CD14-positive monocyte (primary cell): ENCODE data around the gene TUNAR. TPM values are rescaled to one million over a fixed set of nuclear protein-coding genes. Genes with fewer than 3 reads are reported as not detected.

Experiments
- DNase-seq, 3 donors: peaks; one replicate each; pipeline ENCODE4 v3.0.0-alpha.2; 2011 to 2022
- H2AFZ ChIP-seq: 2 replicates; pipeline ENCODE4 v1.6.0; 2012; ENCODE audit warnings: mild to moderate bottlenecking, low read depth, low read length, inconsistent platforms; ENCODE audit not compliant: insufficient read depth, poor library complexity, severe bottlenecking
- H3K27ac ChIP-seq, 2 donors: 1 replicate in 1 of 2; 2 replicates in 1 of 2; pipeline ENCODE4 v1.5.1; 2012 to 2013; ENCODE audit warnings: low read length in 2 of 2, control low read depth in 1 of 2, inconsistent platforms in 1 of 2, low read depth in 1 of 2, mild to moderate bottlenecking in 1 of 2
- H3K27me3 ChIP-seq, 2 donors: one replicate each; pipeline versions ENCODE4 v1.6.0 to v1.6.1; 2011 to 2013; ENCODE audit warnings: low read length in 2 of 2; ENCODE audit not compliant: control insufficient read depth in 2 of 2, insufficient read depth in 2 of 2
- H3K36me3 ChIP-seq, 2 donors: replicated peaks in 1 of 2; 1 replicate in 1 of 2; 2 replicates in 1 of 2; pipeline versions ENCODE4 v1.5.1 to v1.6.1; 2012 to 2013; ENCODE audit warnings: low read length in 2 of 2, control low read depth in 1 of 2, inconsistent platforms in 1 of 2, mild to moderate bottlenecking in 1 of 2; ENCODE audit not compliant: insufficient read depth in 2 of 2, control insufficient read depth in 1 of 2
- H3K4me1 ChIP-seq, 2 donors: 1 replicate in 1 of 2; 2 replicates in 1 of 2; pipeline versions ENCODE4 v1.5.1 to v1.6.1; 2012 to 2013; ENCODE audit warnings: low read length in 2 of 2, control low read depth in 1 of 2, inconsistent platforms in 1 of 2, mild to moderate bottlenecking in 1 of 2, moderate library complexity in 1 of 2; ENCODE audit not compliant: insufficient read depth in 2 of 2, control insufficient read depth in 1 of 2
- H3K4me2 ChIP-seq: replicated peaks from 2 replicates; pipeline ENCODE3; 2012; ENCODE audit warnings: low read length, moderate library complexity, mild to moderate bottlenecking; ENCODE audit not compliant: poor library complexity, severe bottlenecking; ENCODE audit errors: extremely low read depth
- H3K4me3 ChIP-seq, 3 experiments: fragments of 200-600 bp in 1 of 3; sonication (generic) in 1 of 3; replicated peaks in 1 of 3; 1 replicate in 2 of 3; 2 replicates in 1 of 3; pipeline ENCODE4 v1.5.1; 2011 to 2013; ENCODE audit warnings: low read length in 3 of 3, mild to moderate bottlenecking in 3 of 3, control low read depth in 2 of 3, low read depth in 2 of 3, inconsistent platforms in 1 of 3, moderate library complexity in 1 of 3
- H3K79me2 ChIP-seq: 2 replicates; pipeline ENCODE4 v1.6.0; 2012; ENCODE audit warnings: mild to moderate bottlenecking, control low read depth, inconsistent platforms, low read length, moderate library complexity; ENCODE audit not compliant: insufficient read depth
- H3K9ac ChIP-seq: 2 replicates; pipeline ENCODE4 v1.6.0; 2017; ENCODE audit warnings: low read length, mild to moderate bottlenecking; ENCODE audit not compliant: insufficient read depth, poor library complexity, severe bottlenecking
- H3K9me3 ChIP-seq, 2 donors: replicated peaks in 1 of 2; 1 replicate in 1 of 2; 2 replicates in 1 of 2; pipeline versions ENCODE4 v1.5.1 to v1.6.1; 2012 to 2013; ENCODE audit warnings: low read length in 2 of 2, control low read depth in 1 of 2; ENCODE audit not compliant: control insufficient read depth in 1 of 2, insufficient read depth in 1 of 2
- H4K20me1 ChIP-seq: 2 replicates; pipeline ENCODE4 v1.6.0; 2012; ENCODE audit warnings: mild to moderate bottlenecking, low read length, control low read depth, moderate library complexity; ENCODE audit not compliant: insufficient read depth
- H3K27ac Mint-ChIP-seq, 7 donors: one replicate each; pipeline ENCODE4 v1.8.0; 2020; ENCODE audit warnings: mild to moderate bottlenecking in 7 of 7, mixed read lengths in 7 of 7, moderate library complexity in 6 of 7, inconsistent platforms in 2 of 7
- H3K27me3 Mint-ChIP-seq, 3 donors: one replicate each; pipeline ENCODE4 v1.8.0; 2021 to 2022; ENCODE audit warnings: low read depth in 3 of 3, mild to moderate bottlenecking in 3 of 3, mixed read lengths in 3 of 3, moderate library complexity in 3 of 3, inconsistent platforms in 1 of 3
- H3K36me3 Mint-ChIP-seq, 2 donors: one replicate each; pipeline ENCODE4 v1.8.0; 2020; ENCODE audit warnings: mixed read lengths in 2 of 2, inconsistent platforms in 1 of 2, mild to moderate bottlenecking in 1 of 2
- H3K4me1 Mint-ChIP-seq: one replicate; pipeline ENCODE4 v1.8.0; 2020; ENCODE audit warnings: mild to moderate bottlenecking, mixed read lengths
- H3K4me3 Mint-ChIP-seq, 2 donors: one replicate each; pipeline ENCODE4 v1.8.0; 2020; ENCODE audit warnings: mild to moderate bottlenecking in 2 of 2, mixed read lengths in 2 of 2, moderate library complexity in 1 of 2
- H3K9me3 Mint-ChIP-seq, 7 donors: one replicate each; pipeline ENCODE4 v1.8.0; 2020 to 2022; ENCODE audit warnings: mixed read lengths in 7 of 7, mild to moderate bottlenecking in 6 of 7, moderate library complexity in 6 of 7, inconsistent platforms in 2 of 7
- WGBS: methylation state at CpG from one replicate; pipeline ENCODE4 v1.1.5; 2013; ENCODE audit warnings: missing lambda C conversion rate; ENCODE audit not compliant: insufficient coverage; 5-methylcytosine and 5-hydroxymethylcytosine counted together
- intact Hi-C, 2 donors: fragments of 100-400 bp; cut with micrococcal nuclease; formaldehyde crosslinking; loops; one replicate each; pipeline versions ENCODE4 v1.15.0 to v1.15.1; 2023
- polyA plus RNA-seq, 3 donors: library from polyadenylated mRNA; depleted of rRNA in 1 of 3; unstranded in 2 of 3; stranded (reverse) in 1 of 3; fragments of 300-500 nt in 2 of 3; fragments of >200 nt in 1 of 3; fragmentation: Illumina TruSeq in 2 of 3; gene quantifications; 1 replicate in 2 of 3; 2 replicates in 1 of 3; pipeline ENCODE4 v1.2.3, GENCODE V29; 2012 to 2021
- TF ChIP-seq, protein P1 (sequence below): fragments of 200-600 bp; IDR thresholded peaks from one replicate; pipeline ENCODE4 v1.8.0; 2022; ENCODE audit warnings: antibody characterized with exemption, mild to moderate bottlenecking

Gene TUNAR
- polyA plus RNA-seq, 3 donors, result not detected

DNA sequence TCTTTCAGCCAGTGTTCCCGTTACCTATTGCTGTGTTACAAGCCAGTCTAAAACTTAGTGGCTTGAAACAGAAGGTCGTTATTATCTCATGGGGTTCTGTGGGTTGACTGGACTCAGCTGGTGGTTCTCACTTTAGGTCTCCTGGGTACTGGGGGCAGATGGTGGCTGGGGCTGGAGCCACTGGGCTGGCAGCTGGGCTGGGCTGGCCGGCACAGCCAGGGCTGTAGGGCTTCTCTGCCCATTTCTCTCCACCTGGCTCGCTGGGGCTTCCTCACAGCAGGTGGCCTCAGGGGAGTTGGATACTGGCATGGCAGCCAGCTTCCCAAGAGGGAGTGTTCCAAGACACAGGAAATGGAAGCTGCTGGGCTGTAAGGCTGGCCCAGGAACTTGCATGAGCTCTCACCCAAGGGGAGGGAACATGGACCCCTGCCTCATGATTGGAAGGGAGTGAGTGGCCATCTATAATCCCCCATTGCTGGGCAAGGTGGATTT is 27.0 kb downstream of the TUNAR start:
- peaks cover 0 to 2% (median 0%) of the 10 kb centered on the region in 7 donors for H3K9me3 Mint-ChIP-seq
- Histone ChIP-seq H3K9ac (no peak overlapping the region), H3K9me3 (no peaks in the 10 kb centered on the region), H3K4me1 (no peaks in the 10 kb centered on the region), H2AFZ (no peak overlapping the region), H3K79me2 (no peaks in the 10 kb centered on the region), H3K27ac (no peak overlapping the region), H4K20me1 (no peaks in the 10 kb centered on the region), H3K36me3 (no peaks in the 10 kb centered on the region), H3K4me3 (no peak overlapping the region), H3K4me2 (no peak overlapping the region), H3K27me3 (no peaks in the 10 kb centered on the region)
- H3K27me3 Mint-ChIP-seq, result peaks cover 2 to 3% (median 2%) of the 10 kb centered on the region in 3 donors
- no peak for DNase-seq
- no peaks in the 10 kb centered on the region for H3K36me3 Mint-ChIP-seq
- H3K4me1 Mint-ChIP-seq, result no peaks in the 10 kb centered on the region
- TF ChIP-seq, protein P1, sequence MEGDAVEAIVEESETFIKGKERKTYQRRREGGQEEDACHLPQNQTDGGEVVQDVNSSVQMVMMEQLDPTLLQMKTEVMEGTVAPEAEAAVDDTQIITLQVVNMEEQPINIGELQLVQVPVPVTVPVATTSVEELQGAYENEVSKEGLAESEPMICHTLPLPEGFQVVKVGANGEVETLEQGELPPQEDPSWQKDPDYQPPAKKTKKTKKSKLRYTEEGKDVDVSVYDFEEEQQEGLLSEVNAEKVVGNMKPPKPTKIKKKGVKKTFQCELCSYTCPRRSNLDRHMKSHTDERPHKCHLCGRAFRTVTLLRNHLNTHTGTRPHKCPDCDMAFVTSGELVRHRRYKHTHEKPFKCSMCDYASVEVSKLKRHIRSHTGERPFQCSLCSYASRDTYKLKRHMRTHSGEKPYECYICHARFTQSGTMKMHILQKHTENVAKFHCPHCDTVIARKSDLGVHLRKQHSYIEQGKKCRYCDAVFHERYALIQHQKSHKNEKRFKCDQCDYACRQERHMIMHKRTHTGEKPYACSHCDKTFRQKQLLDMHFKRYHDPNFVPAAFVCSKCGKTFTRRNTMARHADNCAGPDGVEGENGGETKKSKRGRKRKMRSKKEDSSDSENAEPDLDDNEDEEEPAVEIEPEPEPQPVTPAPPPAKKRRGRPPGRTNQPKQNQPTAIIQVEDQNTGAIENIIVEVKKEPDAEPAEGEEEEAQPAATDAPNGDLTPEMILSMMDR, result no peak
- no peak overlapping the region for H3K4me3 Mint-ChIP-seq
- H3K27ac Mint-ChIP-seq, result no peak overlapping the region
- intact Hi-C loops, result no loop called here
- WGBS, result 100% methylated on average over 1 of the region's 4 CpGs

DNA sequence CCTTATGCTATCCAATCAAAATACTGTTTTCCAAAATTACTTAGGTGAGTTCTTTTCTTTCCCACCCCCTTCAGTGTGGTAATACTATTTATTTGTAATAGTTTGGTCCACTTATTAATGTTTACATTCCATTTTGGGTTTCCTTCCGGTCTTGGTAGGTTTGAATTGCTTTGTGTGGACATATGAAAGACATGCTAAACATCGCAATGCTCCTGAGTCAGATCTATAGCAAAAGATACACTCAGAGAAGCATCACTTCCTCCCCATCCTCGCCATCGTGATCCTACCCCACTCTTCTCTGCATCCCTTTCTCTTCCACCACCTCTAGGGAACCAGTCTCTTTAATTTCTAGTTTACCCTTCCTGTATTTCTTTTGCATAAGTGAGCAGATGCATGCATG is 30.0 kb downstream of the TUNAR start:
- DNase-seq, result no peak
- no peaks in the 10 kb centered on the region for H4K20me1 ChIP-seq
- intact Hi-C loops, result no loop called here
- Mint-ChIP-seq H3K4me3 (no peak overlapping the region), H3K27ac (no peak overlapping the region), H3K4me1 (no peaks in the 10 kb centered on the region), H3K27me3 (peaks cover 0 to 3% (median 3%) of the 10 kb centered on the region in 3 donors), H3K36me3 (no peaks in the 10 kb centered on the region), H3K9me3 (peaks cover 0 to 2% (median 0%) of the 10 kb centered on the region in 7 donors)
- no peak overlapping the region for H2AFZ ChIP-seq
- H3K79me2 ChIP-seq, result no peaks in the 10 kb centered on the region
- H3K4me3 ChIP-seq, result no peak overlapping the region
- H3K27ac ChIP-seq, result no peak overlapping the region
- no peak overlapping the region for H3K9ac ChIP-seq
- WGBS, result 80% methylated on average over 2 of the region's 4 CpGs
- no peaks in the 10 kb centered on the region for H3K36me3 ChIP-seq
- H3K9me3 ChIP-seq, result no peaks in the 10 kb centered on the region
- H3K4me2 ChIP-seq, result no peak overlapping the region
- no peaks in the 10 kb centered on the region for H3K27me3 ChIP-seq
- H3K4me1 ChIP-seq, result no peaks in the 10 kb centered on the region
- TF ChIP-seq, protein P1, result no peak
